Fibroblast of lung (primary cell): ENCODE data around the gene PSTK. TPM values are rescaled to one million over a fixed set of nuclear protein-coding genes. Genes with fewer than 3 reads are reported as not detected.

Experiments used
- DNase-seq, 2 donors: peaks; one replicate each; pipeline versions ENCODE4 v3.0.0 to v3.0.0-alpha.2; 2010; ENCODE audit warnings: low read depth in 2 of 2
- H2AFZ ChIP-seq: 2 replicates; pipeline ENCODE4 v1.5.1; 2012; ENCODE audit warnings: low read length, control low read depth, inconsistent platforms
- H3K27ac ChIP-seq: 2 replicates; pipeline ENCODE4 v1.5.1; 2011; ENCODE audit warnings: low read length, control low read depth; ENCODE audit not compliant: insufficient read depth
- H3K27me3 ChIP-seq: 2 replicates; pipeline ENCODE4 v1.5.1; 2011; ENCODE audit warnings: mild to moderate bottlenecking, low read length; ENCODE audit not compliant: control insufficient read depth, insufficient read depth
- H3K36me3 ChIP-seq: 2 replicates; pipeline ENCODE4 v1.5.1; 2011; ENCODE audit warnings: low read length; ENCODE audit not compliant: control insufficient read depth, insufficient read depth
- H3K4me1 ChIP-seq: 2 replicates; pipeline ENCODE4 v1.5.1; 2011; ENCODE audit warnings: low read length; ENCODE audit not compliant: control insufficient read depth, insufficient read depth; ENCODE audit errors: extremely low read depth
- H3K4me2 ChIP-seq: 2 replicates; pipeline ENCODE4 v1.5.1; 2011; ENCODE audit warnings: low read length, control low read depth; ENCODE audit not compliant: insufficient read depth; ENCODE audit errors: extremely low read depth
- H3K4me3 ChIP-seq, 4 experiments: fragments of 200-600 bp in 1 of 4; sonication (generic) in 1 of 4; replicated peaks in 1 of 4; 2 replicates each; pipeline ENCODE4 v1.5.1; 2011 to 2016; ENCODE audit warnings: low read length in 4 of 4, low read depth in 3 of 4, mild to moderate bottlenecking in 3 of 4, control low read depth in 2 of 4, inconsistent platforms in 1 of 4, mixed read lengths in 1 of 4; ENCODE audit not compliant: insufficient read depth in 1 of 4; ENCODE audit errors: control extremely low read depth in 1 of 4
- H3K79me2 ChIP-seq: 2 replicates; pipeline ENCODE4 v1.5.1; 2012; ENCODE audit warnings: mild to moderate bottlenecking, low read length, inconsistent platforms; ENCODE audit not compliant: control insufficient read depth, insufficient read depth
- H3K9ac ChIP-seq: 2 replicates; pipeline ENCODE4 v1.5.1; 2011; ENCODE audit warnings: mild to moderate bottlenecking, low read length, control low read depth; ENCODE audit not compliant: insufficient read depth
- H3K9me3 ChIP-seq: 2 replicates; pipeline ENCODE4 v1.5.1; 2012; ENCODE audit warnings: low read depth, low read length; ENCODE audit not compliant: control insufficient read depth, insufficient read depth
- H4K20me1 ChIP-seq: 2 replicates; pipeline ENCODE4 v1.5.1; 2011; ENCODE audit warnings: low read length; ENCODE audit not compliant: control insufficient read depth, insufficient read depth; ENCODE audit errors: extremely low read depth
- CTCF ChIP-seq, 2 donors: IDR thresholded peaks in 1 of 2; conservative IDR thresholded peaks in 1 of 2; 1 replicate in 1 of 2; 2 replicates in 1 of 2; pipeline ENCODE4 v1.5.1; 2011 to 2012; ENCODE audit warnings: low read length in 2 of 2, control low read depth in 1 of 2, inconsistent platforms in 1 of 2, low read depth in 1 of 2, mild to moderate bottlenecking in 1 of 2
- EZH2 ChIP-seq: IDR thresholded peaks from 2 replicates; pipeline ENCODE4 v1.5.1; 2012; ENCODE audit warnings: low read length, control low read depth, mild to moderate bottlenecking; ENCODE audit errors: missing control alignments
- polyA plus RNA-seq, 2 donors: library from polyadenylated mRNA; depleted of rRNA in 1 of 2; stranded (reverse) in 1 of 2; unstranded in 1 of 2; fragments of >200 nt; gene quantifications; 2 replicates each; pipeline ENCODE4 v1.2.1, GENCODE V29; 2011 to 2012; ENCODE audit warnings: missing spikeins in 1 of 2
- total RNA-seq: library from RNA; depleted of rRNA; stranded (reverse); fragments of >200 nt; gene quantifications from 2 replicates; pipeline ENCODE4 v1.2.1, GENCODE V29; 2014

The PSTK gene
- total and polyA plus RNA-seq, 2 donors (not counting 1 experiment from before 2014, with no cell fraction given) = 5.1 to 6.4 TPM

- Histone ChIP-seq H3K36me3 (peaks cover 4% of the 10 kb centered on the region), H3K9ac (no peak overlapping the region), H3K27ac (no peak overlapping the region), H3K4me2 (no peak overlapping the region), H3K4me3 (no peak overlapping the region), H3K27me3 (no peaks in the 10 kb centered on the region), H3K4me1 (no peaks in the 10 kb centered on the region), H3K79me2 (peaks cover 4% of the 10 kb centered on the region), H4K20me1 (no peaks in the 10 kb centered on the region), H3K9me3 (no peaks in the 10 kb centered on the region), H2AFZ (no peak overlapping the region)
- no peak for DNase-seq
- TF ChIP-seq EZH2 (no peak), CTCF (conservative IDR thresholded peaks at IDR 0.05 in 1 of 2, IDR thresholded peaks at IDR 0.05 in 1 of 2; ENCODE audit: low read depth in 1 of 2, low read length in 2 of 2) (no peak)
Observed at GRCh38 chr10:122999347-122999746, 19.1 kb downstream of the PSTK start.

- no peak overlapping the region for H2AFZ ChIP-seq
- H3K4me3 ChIP-seq = no peak overlapping the region
- H3K9ac ChIP-seq = no peak overlapping the region
- TF ChIP-seq EZH2 = no peak
- no peak for TF ChIP-seq CTCF (conservative IDR thresholded peaks at IDR 0.05 in 1 of 2, IDR thresholded peaks at IDR 0.05 in 1 of 2; ENCODE audit: low read depth in 1 of 2, low read length in 2 of 2)
- no peaks in the 10 kb centered on the region for H3K36me3 ChIP-seq
- H3K27ac ChIP-seq = no peak overlapping the region
- H3K4me1 ChIP-seq = no peaks in the 10 kb centered on the region
- no peaks in the 10 kb centered on the region for H3K27me3 ChIP-seq
- no peak for DNase-seq
- no peaks in the 10 kb centered on the region for H3K9me3 ChIP-seq
- peaks cover 9% of the 10 kb centered on the region for H3K79me2 ChIP-seq
- no peaks in the 10 kb centered on the region for H4K20me1 ChIP-seq
- H3K4me2 ChIP-seq = no peak overlapping the region
Observed at GRCh38 chr10:123000155-123000554, 20.0 kb downstream of the PSTK start.

- Histone ChIP-seq H3K9me3 (no peaks in the 10 kb centered on the region), H3K4me2 (no peak overlapping the region), H3K27ac (no peak overlapping the region), H4K20me1 (no peaks in the 10 kb centered on the region), H3K4me3 (no peak overlapping the region), H2AFZ (no peak overlapping the region), H3K4me1 (no peaks in the 10 kb centered on the region), H3K79me2 (peaks cover 19% of the 10 kb centered on the region), H3K27me3 (no peaks in the 10 kb centered on the region), H3K36me3 (no peaks in the 10 kb centered on the region), H3K9ac (no peak overlapping the region)
- DNase-seq = no peak
- TF ChIP-seq EZH2 (no peak), CTCF (conservative IDR thresholded peaks at IDR 0.05 in 1 of 2, IDR thresholded peaks at IDR 0.05 in 1 of 2; ENCODE audit: low read depth in 1 of 2, low read length in 2 of 2) (no peak)
Observed at GRCh38 chr10:123001370-123001769, 21.2 kb downstream of the PSTK start.
